Activated CD4-positive, alpha-beta T cell treated with anti-CD3 and anti-CD28 coated beads for 1 hour (primary cell): ENCODE data around the gene TFF1.

Experiments used
- DNase-seq: peaks from one replicate; pipeline ENCODE4 v3.0.0-alpha.2; 2020

Gene TFF1

GRCh38 chr21:42379426-42380215 lies 13.3 kb upstream of the TFF1 start:
- DNase-seq, result no peak

- no peak for DNase-seq
Measured at GRCh38 chr21:42378418-42378817, 12.1 kb upstream of the TFF1 start.

- DNase-seq, result no peak
Measured at GRCh38 chr21:42377951-42378340, 11.6 kb upstream of the TFF1 start.

GRCh38 chr21:42377211-42377950 lies 11.0 kb upstream of the TFF1 start:
- DNase-seq, result no peak

- DNase-seq, result no peak
Measured at GRCh38 chr21:42376338-42376982, 10.1 kb upstream of the TFF1 start.

- no peak for DNase-seq
Measured at GRCh38 chr21:42375966-42376337, 9.6 kb upstream of the TFF1 start.

- no peak for DNase-seq
Measured at GRCh38 chr21:42375506-42375905, 9.2 kb upstream of the TFF1 start.

GRCh38 chr21:42374864-42375499 lies 8.6 kb upstream of the TFF1 start:
- DNase-seq, result no peak

- no peak for DNase-seq
Measured at GRCh38 chr21:42374457-42374856, 8.1 kb upstream of the TFF1 start.

GRCh38 chr21:42373908-42374455 lies 7.6 kb upstream of the TFF1 start:
- no peak for DNase-seq

- DNase-seq, result no peak
Measured at GRCh38 chr21:42373196-42373907, 7.0 kb upstream of the TFF1 start.

GRCh38 chr21:42370894-42371654 lies 4.7 kb upstream of the TFF1 start:
- DNase-seq, result no peak

GRCh38 chr21:42369821-42370220 lies 3.5 kb upstream of the TFF1 start:
- DNase-seq, result no peak

- DNase-seq, result no peak
Measured at GRCh38 chr21:42367367-42368165, 1.2 kb upstream of the TFF1 start.

GRCh38 chr21:42365770-42366169 lies 565 bp downstream of the TFF1 start:
- no peak for DNase-seq

GRCh38 chr21:42364304-42364865 lies 1.9 kb downstream of the TFF1 start:
- no peak for DNase-seq

GRCh38 chr21:42363312-42363711 lies 3.0 kb downstream of the TFF1 start:
- no peak for DNase-seq

GRCh38 chr21:42362700-42363099 lies 3.6 kb downstream of the TFF1 start:
- DNase-seq, result no peak

GRCh38 chr21:42362198-42362597 lies 4.1 kb downstream of the TFF1 start:
- no peak for DNase-seq

- DNase-seq, result no peak
Measured at GRCh38 chr21:42361286-42361685, 5.0 kb downstream of the TFF1 start.

GRCh38 chr21:42360317-42360716 lies 6.0 kb downstream of the TFF1 start:
- no peak for DNase-seq
